Superior temporal gyrus (tissue), 1 donor: ENCODE measurements around the gene OLFM2.
A peak's percentile ranks its signal among the peaks of the same experiment; 100 is the strongest.

Source experiments
- DNase-seq: peaks from one replicate; pipeline ENCODE4 v3.0.0-alpha.2; 2016; ENCODE audit errors: extremely low spot score

The OLFM2 gene

GRCh38 chr19:9909251-9909650, 27.1 kb downstream of the OLFM2 start:
- no peak for DNase-seq

- no peak for DNase-seq
Measured at GRCh38 chr19:9906475-9907087, 29.7 kb downstream of the OLFM2 start.

- no peak for DNase-seq
Measured at GRCh38 chr19:9903336-9903735, 33.0 kb downstream of the OLFM2 start.

- no peak for DNase-seq
Measured at GRCh38 chr19:9901642-9902041, 34.7 kb downstream of the OLFM2 start.

GRCh38 chr19:9901020-9901419, 35.3 kb downstream of the OLFM2 start:
- DNase-seq: no peak

GRCh38 chr19:9891609-9892373, 44.5 kb downstream of the OLFM2 start:
- DNase-seq: no peak

- DNase-seq: peak; percentile 71
Measured at GRCh38 chr19:9885077-9885552, 51.2 kb downstream of the OLFM2 start.

- no peak for DNase-seq
Measured at GRCh38 chr19:9883764-9884163, 52.6 kb downstream of the OLFM2 start.

GRCh38 chr19:9883231-9883758, 53.0 kb downstream of the OLFM2 start:
- DNase-seq: peak; percentile 29

GRCh38 chr19:9881720-9882119, 54.6 kb downstream of the OLFM2 start:
- DNase-seq: no peak

GRCh38 chr19:9878511-9879196, 57.7 kb downstream of the OLFM2 start:
- no peak for DNase-seq

GRCh38 chr19:9877780-9878510, 58.4 kb downstream of the OLFM2 start:
- DNase-seq: no peak

- no peak for DNase-seq
Measured at GRCh38 chr19:9875796-9876195, 60.5 kb downstream of the OLFM2 start.

GRCh38 chr19:9875031-9875627, 61.2 kb downstream of the OLFM2 start:
- DNase-seq: no peak

- no peak for DNase-seq
Measured at GRCh38 chr19:9872618-9873242, 63.6 kb downstream of the OLFM2 start.

GRCh38 chr19:9871626-9872338, 64.5 kb downstream of the OLFM2 start:
- DNase-seq: no peak

GRCh38 chr19:9868983-9869617, 67.2 kb downstream of the OLFM2 start:
- peak; percentile 68 for DNase-seq

GRCh38 chr19:9865732-9866501, 70.4 kb downstream of the OLFM2 start:
- peak; percentile 64 for DNase-seq

- no peak for DNase-seq
Measured at GRCh38 chr19:9863759-9864158, 72.6 kb downstream of the OLFM2 start.
